ENCODE data around the gene CD200R1L.

DNA sequence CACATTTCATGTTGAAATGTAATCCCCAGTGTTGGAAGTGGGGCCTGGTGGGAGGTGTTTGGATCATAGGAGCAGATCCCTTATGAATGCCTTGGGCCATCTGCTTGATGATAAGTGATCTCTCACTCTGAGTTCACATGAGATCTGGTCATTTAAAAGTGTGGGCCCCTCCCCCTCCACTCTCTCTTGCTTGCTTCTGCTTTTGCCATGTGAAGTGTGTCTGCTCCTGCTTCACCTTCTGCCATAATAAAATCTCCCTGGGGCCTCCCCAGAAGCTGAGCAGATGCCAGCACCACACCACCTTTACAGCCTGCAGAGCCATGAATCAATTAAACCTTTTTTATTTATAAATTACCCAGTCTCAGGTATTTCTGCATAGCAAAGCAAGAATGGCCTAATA is 14.2 kb upstream of the CD200R1L start:
- TF ChIP-seq, protein P1, sequence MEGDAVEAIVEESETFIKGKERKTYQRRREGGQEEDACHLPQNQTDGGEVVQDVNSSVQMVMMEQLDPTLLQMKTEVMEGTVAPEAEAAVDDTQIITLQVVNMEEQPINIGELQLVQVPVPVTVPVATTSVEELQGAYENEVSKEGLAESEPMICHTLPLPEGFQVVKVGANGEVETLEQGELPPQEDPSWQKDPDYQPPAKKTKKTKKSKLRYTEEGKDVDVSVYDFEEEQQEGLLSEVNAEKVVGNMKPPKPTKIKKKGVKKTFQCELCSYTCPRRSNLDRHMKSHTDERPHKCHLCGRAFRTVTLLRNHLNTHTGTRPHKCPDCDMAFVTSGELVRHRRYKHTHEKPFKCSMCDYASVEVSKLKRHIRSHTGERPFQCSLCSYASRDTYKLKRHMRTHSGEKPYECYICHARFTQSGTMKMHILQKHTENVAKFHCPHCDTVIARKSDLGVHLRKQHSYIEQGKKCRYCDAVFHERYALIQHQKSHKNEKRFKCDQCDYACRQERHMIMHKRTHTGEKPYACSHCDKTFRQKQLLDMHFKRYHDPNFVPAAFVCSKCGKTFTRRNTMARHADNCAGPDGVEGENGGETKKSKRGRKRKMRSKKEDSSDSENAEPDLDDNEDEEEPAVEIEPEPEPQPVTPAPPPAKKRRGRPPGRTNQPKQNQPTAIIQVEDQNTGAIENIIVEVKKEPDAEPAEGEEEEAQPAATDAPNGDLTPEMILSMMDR (conservative IDR thresholded peaks at IDR 0.05; ENCODE audit: low read length), result no peak
- TF ChIP-seq EZH2phosphoT487 (IDR thresholded peaks at IDR 0.05; ENCODE audit: borderline replicate concordance), result no peak

Data from Loucy (cell line).